IMR-90 (cell line): ENCODE results near the gene ANTXR1.

Source experiments
- CEBPB ChIP-seq: IDR thresholded peaks from 2 replicates; pipeline ENCODE4 v1.6.1; 2012; ENCODE audit warnings: low read depth, low read length, improper control_type of control experiment
- CHD1 ChIP-seq: IDR thresholded peaks from 2 replicates; pipeline ENCODE4 v1.6.1; 2012; ENCODE audit warnings: low read depth, low read length, improper control_type of control experiment
- CTCF ChIP-seq: conservative IDR thresholded peaks from 2 replicates; pipeline ENCODE4 v1.5.1; 2012; ENCODE audit warnings: mild to moderate bottlenecking, low read depth, low read length, improper control_type of control experiment
- MAFK ChIP-seq: IDR thresholded peaks from 2 replicates; pipeline ENCODE4 v1.6.1; 2012; ENCODE audit warnings: low read depth, low read length, improper control_type of control experiment
- POLR2A ChIP-seq: IDR thresholded peaks from 2 replicates; pipeline ENCODE4 v1.6.1; 2012; ENCODE audit warnings: mild to moderate bottlenecking, low read depth, low read length
- RCOR1 ChIP-seq: IDR thresholded peaks from 2 replicates; pipeline ENCODE4 v1.6.1; 2012; ENCODE audit warnings: mild to moderate bottlenecking, low read length, improper control_type of control experiment; ENCODE audit not compliant: insufficient replicate concordance
- RFX5 ChIP-seq: IDR thresholded peaks from 2 replicates; pipeline ENCODE4 v1.8.0; 2012; ENCODE audit warnings: low read depth, mild to moderate bottlenecking, low read length, moderate library complexity
- TF ChIP-seq, protein P1 (sequence below): fragments of 150-350 bp; IDR thresholded peaks from 2 replicates; pipeline ENCODE4 v1.6.1; 2017; ENCODE audit warnings: mild to moderate bottlenecking, antibody characterized with exemption, low read length, low read depth

DNA sequence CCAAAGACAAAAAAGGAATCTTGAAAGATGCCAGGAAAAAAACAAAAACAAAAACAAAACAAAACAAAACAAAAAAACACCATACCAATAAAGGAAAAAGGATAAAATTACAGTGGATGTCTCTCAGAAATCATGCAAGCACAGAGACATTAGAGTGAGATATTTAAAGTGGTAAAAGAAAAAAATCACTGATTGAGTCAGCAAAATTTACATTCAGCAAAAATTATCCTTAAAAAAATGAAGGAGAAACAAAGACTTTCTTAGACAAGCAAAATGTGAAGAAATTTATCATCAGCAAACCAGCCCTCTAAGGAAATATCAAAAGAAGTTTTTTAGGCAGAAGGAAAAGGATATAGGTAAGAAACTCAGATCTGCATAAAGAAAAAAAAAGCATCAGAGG is 48.7 kb upstream of the ANTXR1 start:
- TF ChIP-seq POLR2A (no peak), CTCF (no peak), MAFK (0 out of 2 replicates have a peak, but pooled peaks have one; percentile 18), RCOR1 (no peak), CHD1 (no peak), CEBPB (no peak), RFX5 (no peak)
- TF ChIP-seq, protein P1, sequence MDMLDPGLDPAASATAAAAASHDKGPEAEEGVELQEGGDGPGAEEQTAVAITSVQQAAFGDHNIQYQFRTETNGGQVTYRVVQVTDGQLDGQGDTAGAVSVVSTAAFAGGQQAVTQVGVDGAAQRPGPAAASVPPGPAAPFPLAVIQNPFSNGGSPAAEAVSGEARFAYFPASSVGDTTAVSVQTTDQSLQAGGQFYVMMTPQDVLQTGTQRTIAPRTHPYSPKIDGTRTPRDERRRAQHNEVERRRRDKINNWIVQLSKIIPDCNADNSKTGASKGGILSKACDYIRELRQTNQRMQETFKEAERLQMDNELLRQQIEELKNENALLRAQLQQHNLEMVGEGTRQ, result no peak
